Measurements from ENCODE around the gene FNDC3B. TPM values are rescaled to one million over a fixed set of nuclear protein-coding genes. Genes with fewer than 3 reads are reported as not detected.
"Not testable (repeated sequence)": the region's sequence is repeated elsewhere in the genome, so short reads cannot be mapped to it uniquely, and the experiment has no call there.

Gene FNDC3B
- total RNA-seq = 100 to 1,000 TPM in 6 of 7 donors, 10 to 100 TPM in 1; 88.8 to 149 (median 110) TPM
- 1 to 10 TPM; 3.1 to 9.1 (median 4.5) TPM for polyA plus RNA-seq
- long read RNA-seq, donor 1, full-length matches to known transcripts = 2 of 36 reads
- long read RNA-seq, donor 1, partial matches to known transcripts = 34 of 36 reads
- long read RNA-seq, donor 1, other reads (novel, unspliced or antisense) = 0 of 36 reads
- long read RNA-seq, donor 2, partial matches to known transcripts = 16 of 17 reads
- long read RNA-seq, donor 2, other reads (novel, unspliced or antisense) = 0 of 17 reads

- Histone ChIP-seq H3K4me3 (peak within 1 kb of the TSS; percentile 74 to 99 (median 90)), H3K27ac (peak within 1 kb of the TSS; percentile 93 to 99 (median 97)), H3K27me3 (replicated peaks in 1 of 7) (peaks cover 0 to 10% (median 0%) of the 10 kb centered on the region in 7 donors), H3K36me3 (no peaks in the 10 kb centered on the region), H3K4me1 (peaks cover 7 to 63% (median 39%) of the 10 kb centered on the region in 6 donors), H3K9me3 (no peaks in the 10 kb centered on the region)
- intact Hi-C loops (cut with DNase I; ENCODE audit: low total_unique reads) = loop anchor here (10.0 kb wide), 1 partner anchor 285 kb away; no protein-coding TSS in a partner anchor
- peak in 1 of 3 donors; percentile 87 for TF ChIP-seq POLR2A (IDR thresholded peaks at IDR 0.05)
- TF ChIP-seq, protein P1, sequence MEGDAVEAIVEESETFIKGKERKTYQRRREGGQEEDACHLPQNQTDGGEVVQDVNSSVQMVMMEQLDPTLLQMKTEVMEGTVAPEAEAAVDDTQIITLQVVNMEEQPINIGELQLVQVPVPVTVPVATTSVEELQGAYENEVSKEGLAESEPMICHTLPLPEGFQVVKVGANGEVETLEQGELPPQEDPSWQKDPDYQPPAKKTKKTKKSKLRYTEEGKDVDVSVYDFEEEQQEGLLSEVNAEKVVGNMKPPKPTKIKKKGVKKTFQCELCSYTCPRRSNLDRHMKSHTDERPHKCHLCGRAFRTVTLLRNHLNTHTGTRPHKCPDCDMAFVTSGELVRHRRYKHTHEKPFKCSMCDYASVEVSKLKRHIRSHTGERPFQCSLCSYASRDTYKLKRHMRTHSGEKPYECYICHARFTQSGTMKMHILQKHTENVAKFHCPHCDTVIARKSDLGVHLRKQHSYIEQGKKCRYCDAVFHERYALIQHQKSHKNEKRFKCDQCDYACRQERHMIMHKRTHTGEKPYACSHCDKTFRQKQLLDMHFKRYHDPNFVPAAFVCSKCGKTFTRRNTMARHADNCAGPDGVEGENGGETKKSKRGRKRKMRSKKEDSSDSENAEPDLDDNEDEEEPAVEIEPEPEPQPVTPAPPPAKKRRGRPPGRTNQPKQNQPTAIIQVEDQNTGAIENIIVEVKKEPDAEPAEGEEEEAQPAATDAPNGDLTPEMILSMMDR (IDR thresholded peaks at IDR 0.05 in 8 of 11, conservative IDR thresholded peaks at IDR 0.05 in 3 of 11) = no peak
- peak; percentile 90 to 92 (median 90) for TF ChIP-seq POLR2AphosphoS5 (IDR thresholded peaks at IDR 0.05)
- WGBS, 5 donors = 0 to 1% (median 0%) methylated on average over 16 to 59 of the region's 59 CpGs
- DNase-seq = peak; percentile 96
Measured at GRCh38 chr3:172039436-172040077, at the start of gene FNDC3B. Gene FNDC3B (plus strand): TSS chr3:172039578. CDS start chr3:172112480, 72,902 bp downstream.

- WGBS, 5 donors = 78 to 97% (median 86%) methylated on average over 3 of the region's 3 CpGs
- H3K27ac ChIP-seq; H3K36me3 ChIP-seq; DNase-seq; H3K27me3 ChIP-seq (replicated peaks in 1 of 7); H3K9me3 ChIP-seq; intact Hi-C loops (cut with DNase I; ENCODE audit: low total_unique reads); H3K4me3 ChIP-seq: not testable (repeated sequence)
- peaks cover 0 to 22% (median 7%) of the 10 kb centered on the region in 6 donors for H3K4me1 ChIP-seq
Measured at GRCh38 chr3:171990239-171990638, 49.1 kb upstream of the FNDC3B start.

- intact Hi-C loops (cut with DNase I; ENCODE audit: low total_unique reads) = no loop called here
- H3K4me1 ChIP-seq = peaks cover 0 to 13% (median 2%) of the 10 kb centered on the region in 6 donors
- H3K9me3 ChIP-seq = peaks cover 0 to 4% (median under 1%) of the 10 kb centered on the region in 8 donors
- TF ChIP-seq POLR2A (IDR thresholded peaks at IDR 0.05) = no peak
- no peak for TF ChIP-seq POLR2AphosphoS5 (IDR thresholded peaks at IDR 0.05)
- TF ChIP-seq, protein P1 (IDR thresholded peaks at IDR 0.05 in 8 of 11, conservative IDR thresholded peaks at IDR 0.05 in 3 of 11) = no peak
- no peaks in the 10 kb centered on the region for H3K27me3 ChIP-seq (replicated peaks in 1 of 7)
- H3K27ac ChIP-seq = no peak overlapping the region
- H3K4me3 ChIP-seq = no peak overlapping the region
- no peak for DNase-seq
- no peaks in the 10 kb centered on the region for H3K36me3 ChIP-seq
- WGBS, 5 donors = 79 to 90% (median 88%) methylated on average over 3 of the region's 3 CpGs
Measured at GRCh38 chr3:171991166-171991565, 48.2 kb upstream of the FNDC3B start.

- Histone ChIP-seq H3K4me1 (peaks cover 0 to 5% (median 0%) of the 10 kb centered on the region in 6 donors), H3K4me3 (no peak overlapping the region), H3K36me3 (no peaks in the 10 kb centered on the region), H3K9me3 (peaks cover 0 to 17% (median 6%) of the 10 kb centered on the region in 8 donors), H3K27ac (no peak overlapping the region), H3K27me3 (replicated peaks in 1 of 7) (no peaks in the 10 kb centered on the region)
- no peak for TF ChIP-seq POLR2AphosphoS5 (IDR thresholded peaks at IDR 0.05)
- TF ChIP-seq POLR2A (IDR thresholded peaks at IDR 0.05) = no peak
- TF ChIP-seq, protein P1 (IDR thresholded peaks at IDR 0.05 in 8 of 11, conservative IDR thresholded peaks at IDR 0.05 in 3 of 11) = no peak
- WGBS, 5 donors = 49 to 66% (median 56%) methylated on average over 3 of the region's 3 CpGs
- intact Hi-C loops (cut with DNase I; ENCODE audit: low total_unique reads) = no loop called here
- DNase-seq = no peak
Measured at GRCh38 chr3:171994646-171995428, 44.5 kb upstream of the FNDC3B start.
